Measurements from ENCODE around the gene NARF.

- TF ChIP-seq, protein P1, sequence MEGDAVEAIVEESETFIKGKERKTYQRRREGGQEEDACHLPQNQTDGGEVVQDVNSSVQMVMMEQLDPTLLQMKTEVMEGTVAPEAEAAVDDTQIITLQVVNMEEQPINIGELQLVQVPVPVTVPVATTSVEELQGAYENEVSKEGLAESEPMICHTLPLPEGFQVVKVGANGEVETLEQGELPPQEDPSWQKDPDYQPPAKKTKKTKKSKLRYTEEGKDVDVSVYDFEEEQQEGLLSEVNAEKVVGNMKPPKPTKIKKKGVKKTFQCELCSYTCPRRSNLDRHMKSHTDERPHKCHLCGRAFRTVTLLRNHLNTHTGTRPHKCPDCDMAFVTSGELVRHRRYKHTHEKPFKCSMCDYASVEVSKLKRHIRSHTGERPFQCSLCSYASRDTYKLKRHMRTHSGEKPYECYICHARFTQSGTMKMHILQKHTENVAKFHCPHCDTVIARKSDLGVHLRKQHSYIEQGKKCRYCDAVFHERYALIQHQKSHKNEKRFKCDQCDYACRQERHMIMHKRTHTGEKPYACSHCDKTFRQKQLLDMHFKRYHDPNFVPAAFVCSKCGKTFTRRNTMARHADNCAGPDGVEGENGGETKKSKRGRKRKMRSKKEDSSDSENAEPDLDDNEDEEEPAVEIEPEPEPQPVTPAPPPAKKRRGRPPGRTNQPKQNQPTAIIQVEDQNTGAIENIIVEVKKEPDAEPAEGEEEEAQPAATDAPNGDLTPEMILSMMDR (IDR thresholded peaks at IDR 0.05; ENCODE audit: extremely low read depth in 1 of 2, insufficient read depth in 1 of 2, low read depth in 1 of 2, low read length in 2 of 2) = no peak
- TF ChIP-seq POLR2A (IDR thresholded peaks at IDR 0.05; ENCODE audit: low read depth, low read length) (no peak), POLR2AphosphoS5 (IDR thresholded peaks at IDR 0.05; ENCODE audit: insufficient read depth, low read depth, low read length) (no peak), EZH2 (IDR thresholded peaks at IDR 0.05; ENCODE audit: borderline replicate concordance, low read depth, low read length, severe bottlenecking) (no peak)
Measured at GRCh38 chr17:82475458-82475857, 16.9 kb downstream of the NARF start.

Data from endothelial cell of umbilical vein (primary cell).